Psoas muscle (tissue), 8 donors: Measurements from ENCODE around the gene NAB2. TPM values are rescaled to one million over a fixed set of nuclear protein-coding genes. Genes with fewer than 3 reads are reported as not detected.
"Not testable (repeated sequence)": the region's sequence is repeated elsewhere in the genome, so short reads cannot be mapped to it uniquely, and the experiment has no call there.

ENCODE experiments used
- ATAC-seq, 4 donors: fragments of 200-7000 bp; cut with Tn5 transposase; one replicate each; pipeline ENCODE4 v1.9.1; 2020; ENCODE audit warnings: moderate library complexity in 3 of 4, mild to moderate bottlenecking in 2 of 4
- DNase-seq, 2 donors: peaks; one replicate each; pipeline ENCODE4 v3.0.0-alpha.2; 2020
- H3K27ac ChIP-seq: fragments of 200-600 bp; one replicate; pipeline ENCODE4 v1.8.0; 2022
- H3K27me3 ChIP-seq, 3 donors: fragments of 200-600 bp in 1 of 3; one replicate each; pipeline versions ENCODE4 v1.6.1 to v1.8.0; 2013 to 2022; ENCODE audit warnings: low read length in 2 of 3, mild to moderate bottlenecking in 2 of 3, moderate library complexity in 1 of 3; ENCODE audit not compliant: insufficient read depth in 3 of 3
- H3K36me3 ChIP-seq, 2 donors: fragments of 200-600 bp in 1 of 2; one replicate each; pipeline versions ENCODE4 v1.6.1 to v1.8.0; 2013 to 2022; ENCODE audit warnings: low read depth in 1 of 2, mild to moderate bottlenecking in 1 of 2, moderate library complexity in 1 of 2; ENCODE audit not compliant: insufficient read depth in 1 of 2
- H3K4me1 ChIP-seq: fragments of 200-600 bp; one replicate; pipeline ENCODE4 v1.8.0; 2022
- H3K4me3 ChIP-seq: fragments of 200-600 bp; one replicate; pipeline ENCODE4 v1.8.0; 2022; ENCODE audit warnings: mild to moderate bottlenecking
- H3K9me3 ChIP-seq: fragments of 200-600 bp; one replicate; pipeline ENCODE4 v1.8.0; 2022
- CTCF ChIP-seq: fragments of 200-600 bp; IDR thresholded peaks from one replicate; pipeline ENCODE4 v1.8.0; 2022; ENCODE audit warnings: antibody characterized with exemption
- WGBS, 3 donors: extraction: QIAGEN DNeasy Blood & Tissue Kit; methylation state at CpG; one replicate each; pipeline versions ENCODE4 v1.1.6 to v1.1.7; 2013; 5-methylcytosine and 5-hydroxymethylcytosine counted together
- intact Hi-C, 2 donors: fragments of 100-400 bp; cut with DNase I; formaldehyde crosslinking; loops; one replicate each; pipeline versions ENCODE4 v1.11.0 to v1.14.2; 2022
- polyA plus RNA-seq, 3 donors: library from polyadenylated mRNA; stranded (reverse); fragments of 200-250 nt; gene quantifications; one replicate each; pipeline ENCODE4 v1.2.3, GENCODE V29; 2013
- total RNA-seq, 4 donors: library from RNA; stranded (reverse); fragmentation: NEBNext Ultra II Directional in 2 of 4; extraction: Animal tissue kit (Norgen Biotek cat#: 25700) in 2 of 4; gene quantifications; one replicate each; pipeline versions ENCODE4 v1.2.1 to v1.2.4, GENCODE V29; 2021 to 2023
- donor health status: healthy with polysubstance abuse.
- donor health status: DM: no; HTN: no; CAD: no; lungs with moderate emphysema.
- donor health status: Bipolar disorder and iron deficiency.
- donor health status: healthy.
- donor health status: DM: yes; HTN: yes; CAD: no.
- donor health status: DM: no; HTN: no; CAD: no.
- donor health status: DM: no; HTN: no; CAD: no.
- donor health status: DM: yes; HTN: yes; CAD: no.

The NAB2 gene
- total and polyA plus RNA-seq, 7 donors: 5.6 to 114 (median 8.9) TPM

GRCh38 chr12:57112492-57113294, 23.8 kb downstream of the NAB2 start:
- peak overlapping the region; percentile 69 for H3K27ac ChIP-seq
- no peaks in the 10 kb centered on the region for H3K36me3 ChIP-seq
- peak overlapping the region; percentile 72 for H3K4me3 ChIP-seq
- peak; percentile 82 for TF ChIP-seq CTCF
- H3K9me3 ChIP-seq: no peaks in the 10 kb centered on the region
- DNase-seq (no peak), ATAC-seq (peak in 3 of 4 donors; percentile 76 to 84 (median 81))
- peaks cover 11% of the 10 kb centered on the region for H3K4me1 ChIP-seq
- intact Hi-C loops: loop anchor here (1.0 to 5.0 kb wide), 3 partner anchors 42 to 105 kb away; partner anchors contain the start of gene ZBTB39 (in 1 of the 2)
- 60 to 67% (median 63%) methylated on average over 9 of the region's 9 CpGs for WGBS, 3 donors
- H3K27me3 ChIP-seq: no peaks in the 10 kb centered on the region

GRCh38 chr12:57116580-57117281, 27.8 kb downstream of the NAB2 start:
- DNase-seq (no peak), ATAC-seq (no peak)
- Histone ChIP-seq H3K4me1 (peaks cover 8% of the 10 kb centered on the region), H3K4me3 (no peak overlapping the region), H3K36me3 (no peaks in the 10 kb centered on the region), H3K27ac (no peak overlapping the region), H3K9me3 (no peaks in the 10 kb centered on the region), H3K27me3 (no peaks in the 10 kb centered on the region)
- no peak for TF ChIP-seq CTCF
- 68 to 85% (median 72%) methylated on average over 5 of the region's 5 CpGs for WGBS, 3 donors
- intact Hi-C loops: no loop called here

GRCh38 chr12:57118711-57119271, 29.9 kb downstream of the NAB2 start:
- no peak for TF ChIP-seq CTCF
- ATAC-seq (peak; percentile 54 to 60 (median 57)), DNase-seq (no peak)
- Histone ChIP-seq H3K4me3 (no peak overlapping the region), H3K4me1 (no peaks in the 10 kb centered on the region), H3K27me3 (no peaks in the 10 kb centered on the region), H3K36me3 (no peaks in the 10 kb centered on the region), H3K27ac (no peak overlapping the region), H3K9me3 (no peaks in the 10 kb centered on the region)
- WGBS, 3 donors: 75 to 91% (median 79%) methylated on average over 1 of the region's 1 CpG
- intact Hi-C loops: no loop called here

- intact Hi-C loops: no loop called here
- Histone ChIP-seq H3K27ac (no peak overlapping the region), H3K36me3 (no peaks in the 10 kb centered on the region), H3K9me3 (no peaks in the 10 kb centered on the region), H3K4me1 (no peaks in the 10 kb centered on the region), H3K4me3 (no peak overlapping the region), H3K27me3 (no peaks in the 10 kb centered on the region)
- TF ChIP-seq CTCF: no peak
- DNase-seq (no peak), ATAC-seq (no peak)
- WGBS, 3 donors: 79 to 84% (median 84%) methylated on average over 5 of the region's 5 CpGs
Measured at GRCh38 chr12:57119294-57120085, 30.6 kb downstream of the NAB2 start.

- intact Hi-C loops, H3K9me3 ChIP-seq, H3K27ac ChIP-seq, H3K4me3 ChIP-seq, DNase-seq, H3K4me1 ChIP-seq, ATAC-seq, H3K36me3 ChIP-seq, H3K27me3 ChIP-seq: not testable (repeated sequence)
- 92 to 96% (median 93%) methylated on average over 10 to 11 of the region's 11 CpGs for WGBS, 3 donors
Measured at GRCh38 chr12:57120718-57121117, 31.8 kb downstream of the NAB2 start.
